Stimulated activated CD8-positive, alpha-beta memory T cell treated with anti-CD3 and anti-CD28 coated beads, Interleukin-15, amount 100 ng/mL, for 4 hours (primary cell): ENCODE measurements around the gene STYK1.
A peak's percentile ranks its signal among the peaks of the same experiment; 100 is the strongest.
"Not testable (repeated sequence)": the region's sequence is repeated elsewhere in the genome, so short reads cannot be mapped to it uniquely, and the experiment has no call there.

ENCODE experiments used
- DNase-seq, 2 donors: peaks; one replicate each; pipeline ENCODE4 v3.0.0-alpha.2; 2020; ENCODE audit warnings: low read depth in 2 of 2

The STYK1 gene

DNA sequence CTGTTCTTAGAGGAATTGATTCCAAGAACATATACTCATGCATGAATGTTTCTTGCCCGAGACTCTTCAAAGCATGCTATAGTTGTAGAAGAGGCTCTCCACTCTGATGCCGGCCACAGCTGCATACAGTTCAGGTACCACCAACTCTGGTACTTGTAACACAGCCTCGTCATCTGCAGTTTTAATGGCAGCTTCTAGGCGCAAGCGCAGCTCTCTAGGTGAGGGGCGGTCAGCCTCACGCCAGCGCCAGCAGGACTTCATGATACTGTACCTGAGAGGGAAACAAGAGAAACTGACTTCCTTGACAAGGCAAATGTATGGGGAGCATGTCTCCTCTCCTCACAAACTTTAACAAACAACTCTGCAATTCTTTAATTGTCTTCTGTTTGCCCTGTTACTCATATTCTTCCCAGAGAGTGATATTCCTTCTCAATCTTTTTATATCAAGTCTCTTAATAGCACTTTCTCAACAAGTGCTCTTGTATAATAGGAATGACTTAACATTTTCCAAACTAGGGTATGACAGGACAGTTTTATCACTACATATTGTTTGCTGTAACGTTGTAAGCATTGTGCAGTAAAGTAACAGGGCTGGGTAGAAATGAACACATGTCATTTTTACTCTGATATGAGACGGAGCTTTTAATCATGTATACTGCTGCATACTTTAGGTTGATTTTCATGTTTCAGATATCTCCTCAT is 53.6 kb downstream of the STYK1 start:
- DNase-seq = no peak

DNA sequence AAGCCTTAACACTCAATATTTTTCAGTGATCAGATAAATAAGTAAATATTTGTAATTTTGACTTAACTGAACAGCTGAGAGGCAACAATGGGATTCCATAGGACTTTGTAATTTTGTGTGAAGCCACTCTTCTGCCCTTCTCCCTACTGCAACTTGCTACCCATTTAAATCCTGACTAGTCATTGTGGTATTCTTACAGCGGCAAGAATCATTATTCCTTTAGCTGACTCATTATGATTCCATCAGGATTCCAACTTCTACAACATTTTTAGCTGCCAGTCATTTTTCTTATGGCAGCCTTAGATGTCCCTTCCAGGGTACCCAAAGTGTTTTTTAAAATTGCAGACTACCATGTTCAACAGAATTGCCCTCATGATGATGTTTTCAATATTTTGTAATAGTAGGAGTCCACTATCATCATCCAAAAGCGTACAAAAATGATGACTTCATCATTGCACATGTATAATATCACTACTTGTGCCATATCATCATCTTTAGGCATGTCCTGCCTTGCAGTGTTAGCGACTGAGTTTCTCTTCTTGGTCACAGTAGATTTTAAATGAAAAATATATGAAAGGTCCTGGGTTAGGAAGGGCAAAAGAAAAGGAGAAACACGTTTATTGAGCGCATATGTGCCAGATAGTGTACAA is 55.4 kb downstream of the STYK1 start:
- DNase-seq = no peak

DNA sequence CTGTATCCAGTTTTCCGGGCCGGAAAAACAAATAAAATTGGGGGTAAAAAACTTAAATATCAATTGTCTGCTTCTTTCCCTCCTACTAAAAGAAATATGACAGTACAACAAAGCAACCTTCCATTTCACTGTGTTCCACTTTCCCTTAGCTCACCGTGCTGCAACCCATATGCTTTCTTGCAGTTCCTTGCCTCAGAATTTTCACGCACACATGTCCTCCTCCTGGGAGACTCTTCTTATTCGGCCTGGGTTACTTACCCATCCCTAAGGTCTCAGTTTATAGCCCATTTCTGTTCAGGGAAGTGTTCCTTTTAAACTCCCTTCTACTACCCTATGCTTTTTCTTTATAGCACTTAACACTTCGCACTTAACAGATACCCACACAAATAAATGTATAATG is 56.0 kb downstream of the STYK1 start:
- DNase-seq = no peak

DNA sequence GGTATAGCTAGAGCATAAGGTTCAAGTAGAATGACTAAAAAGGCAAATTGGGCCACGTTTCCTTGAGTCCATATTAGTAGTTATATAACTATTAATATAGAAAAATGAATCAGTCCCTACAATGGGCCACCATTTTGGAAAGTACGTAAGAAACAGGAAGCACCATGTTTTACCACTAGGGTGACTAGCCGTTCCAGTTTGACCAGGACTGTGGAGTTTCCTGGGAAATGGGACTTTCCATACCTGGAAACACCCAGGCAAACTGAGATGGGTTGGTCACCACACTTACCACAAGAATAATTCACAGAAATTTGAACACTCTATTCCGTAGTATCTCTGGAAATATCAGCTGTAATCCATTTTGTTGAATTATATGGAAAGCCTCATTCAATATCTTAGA is 58.3 kb downstream of the STYK1 start:
- no peak for DNase-seq

DNA sequence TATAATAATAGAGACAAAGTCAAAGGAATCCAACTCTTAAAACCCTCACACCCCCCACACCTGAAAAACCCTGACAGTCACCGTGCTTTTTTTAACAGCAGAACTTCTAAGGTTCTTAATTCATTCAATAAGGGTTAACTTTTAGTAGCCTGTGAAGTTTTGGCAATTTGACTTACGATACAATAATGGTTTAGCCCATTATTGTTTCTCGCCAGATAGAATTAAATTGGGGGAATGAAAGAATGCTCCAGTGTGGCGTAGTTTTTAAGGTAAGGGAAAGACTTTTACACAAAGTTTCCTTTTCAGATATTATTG is 59.8 kb downstream of the STYK1 start:
- no peak for DNase-seq

- DNase-seq = peak; percentile 95 to 96
These were observed 60.4 kb downstream of the STYK1 start, which contains the start of gene MAGOHB for GRCh38 chr12:10613349-10614055. MAGOHB (minus strand) TSS chr12:10613609; CDS start chr12:10613532, 77 bp downstream.

DNA sequence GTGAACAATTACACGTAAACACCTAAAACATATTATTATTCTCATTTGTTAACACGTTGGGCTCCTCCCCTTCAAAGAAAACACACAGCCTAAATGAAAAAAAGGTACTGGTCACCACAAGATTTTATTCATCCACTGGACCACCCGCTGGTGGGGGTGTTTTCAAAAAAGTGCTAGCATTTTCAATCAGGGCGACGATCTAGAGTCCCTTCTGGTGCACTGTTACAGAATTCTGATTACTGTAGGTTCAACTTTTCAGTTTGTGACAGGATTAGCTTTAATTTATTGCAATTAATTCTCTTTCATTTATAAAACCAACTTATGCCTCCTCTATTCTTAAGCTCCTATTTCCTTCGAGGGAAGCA is 60.9 kb downstream of the STYK1 start:
- DNase-seq = no peak

GRCh38 chr12:10612110-10612509 is 61.7 kb downstream of the STYK1 start:
- no peak for DNase-seq

GRCh38 chr12:10611258-10611657 is 62.6 kb downstream of the STYK1 start:
- DNase-seq = not testable (repeated sequence)

DNA sequence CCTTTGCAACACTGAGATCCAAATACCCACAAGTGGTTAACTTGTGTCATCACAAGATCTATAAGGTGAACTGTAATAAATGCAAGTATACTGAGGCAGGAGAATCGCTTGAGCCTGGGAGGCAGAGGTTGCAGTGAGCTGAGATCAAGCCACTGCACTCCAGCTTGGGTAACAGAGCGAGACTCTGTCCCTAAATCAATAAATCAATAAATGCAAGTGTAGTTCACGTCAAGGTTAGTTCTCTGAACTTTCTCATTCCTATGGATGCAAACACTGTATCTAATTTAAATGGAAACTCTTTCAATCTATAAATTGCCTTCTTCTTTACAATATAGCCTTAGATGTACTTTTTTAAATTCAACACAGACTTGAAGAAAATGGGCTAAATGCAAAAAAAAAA is 63.7 kb downstream of the STYK1 start:
- DNase-seq = no peak

GRCh38 chr12:10607885-10608458 is 65.9 kb downstream of the STYK1 start:
- no peak for DNase-seq

DNA sequence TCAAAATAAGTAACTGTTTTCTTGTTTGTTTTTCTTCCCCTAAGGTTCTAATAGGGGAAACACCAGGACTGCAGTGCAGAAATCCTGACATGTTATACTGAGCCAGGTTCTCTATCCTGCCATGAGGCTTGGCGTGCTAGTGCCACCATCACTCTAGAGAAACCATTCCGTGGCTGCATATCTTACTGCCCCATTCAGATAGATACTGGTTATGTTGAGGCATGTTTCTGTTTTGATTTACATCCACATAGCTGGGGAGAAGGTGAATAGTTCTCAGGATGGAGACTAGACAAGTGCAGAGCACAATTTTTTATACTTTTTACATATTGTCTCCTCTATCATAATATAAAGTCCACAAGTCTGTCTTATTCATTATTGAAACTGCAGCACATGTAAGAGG is 72.0 kb downstream of the STYK1 start:
- DNase-seq = no peak

- no peak for DNase-seq
These were observed 72.9 kb downstream of the STYK1 start for GRCh38 chr12:10600988-10601387.

DNA sequence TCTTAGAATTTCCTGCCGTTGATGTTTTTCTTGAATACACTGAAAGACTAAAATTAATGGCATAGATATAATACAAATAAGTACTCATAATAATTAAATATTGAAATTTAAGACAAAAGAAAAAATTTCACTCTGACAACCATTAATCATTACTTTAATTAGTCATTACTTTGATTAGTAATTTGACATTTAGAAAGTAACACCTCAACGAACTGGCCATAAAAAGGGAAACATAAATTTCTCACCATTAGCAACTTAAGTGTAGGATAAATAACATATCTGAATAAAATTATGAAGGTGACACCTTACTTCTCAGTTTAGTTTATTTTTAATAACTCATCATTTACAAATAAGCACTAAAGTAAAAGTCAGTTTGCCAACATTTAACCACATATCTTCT is 78.0 kb downstream of the STYK1 start:
- DNase-seq = no peak

DNA sequence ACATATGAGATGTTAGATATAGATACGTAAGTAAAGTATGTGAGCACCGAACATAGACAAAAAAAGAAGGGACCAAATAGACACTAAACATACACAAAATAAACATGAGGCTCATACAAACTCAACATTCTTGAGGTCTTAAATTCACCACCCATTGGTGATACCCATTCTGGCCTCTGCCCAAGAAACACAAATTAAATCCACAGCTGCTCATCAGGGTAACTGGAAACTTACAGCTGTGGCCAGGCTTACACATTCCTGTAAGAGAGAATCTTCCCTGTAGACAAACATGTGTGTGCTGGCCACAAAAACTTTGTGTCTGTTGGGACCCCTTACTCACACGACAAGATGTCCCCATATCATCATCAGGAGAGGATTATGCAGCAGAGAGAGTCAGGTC is 82.9 kb downstream of the STYK1 start:
- DNase-seq = no peak

GRCh38 chr12:10584415-10584814 is 89.4 kb downstream of the STYK1 start:
- no peak for DNase-seq

GRCh38 chr12:10582704-10583103 is 91.1 kb downstream of the STYK1 start:
- no peak for DNase-seq

GRCh38 chr12:10582133-10582532 is 91.7 kb downstream of the STYK1 start:
- DNase-seq = not testable (repeated sequence)

DNA sequence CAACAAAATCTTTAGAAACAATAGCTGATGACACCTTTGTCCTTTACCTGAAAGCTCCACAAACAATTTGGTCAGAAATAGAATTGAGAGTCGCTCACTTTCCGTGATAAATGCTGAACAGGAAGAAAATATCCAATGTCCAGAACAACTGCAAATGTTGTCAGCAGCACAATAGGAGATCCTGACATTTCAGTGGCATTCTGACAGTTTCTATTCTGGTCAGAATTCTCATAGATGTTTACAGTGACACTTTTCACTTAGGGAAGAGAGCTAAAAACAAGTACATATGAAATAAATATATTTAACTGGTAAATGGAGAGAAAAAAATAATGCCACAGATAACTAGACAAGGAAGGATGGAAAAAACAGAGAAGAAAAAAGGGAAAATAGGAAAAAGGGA is 99.5 kb downstream of the STYK1 start:
- DNase-seq = no peak

- DNase-seq = not testable (repeated sequence)
These were observed 101.8 kb downstream of the STYK1 start for GRCh38 chr12:10572021-10572490.

- no peak for DNase-seq
These were observed 102.7 kb downstream of the STYK1 start for GRCh38 chr12:10571141-10571540.
